K562 treated with DMSO at 1 percent for 4 hours (cell line): Measurements from ENCODE around the gene SUPV3L1. TPM values are rescaled to one million over a fixed set of nuclear protein-coding genes. Genes with fewer than 3 reads are reported as not detected.

Experiments used
- total RNA-seq: library from RNA; unstranded; fragments of 300-600 nt; gene quantifications from 2 replicates; pipeline ENCODE4 v1.2.3, GENCODE V29; 2022; ENCODE audit not compliant: insufficient read depth

Gene SUPV3L1
- 32.1 and 36.9 TPM in 2 replicates for total RNA-seq

DNA sequence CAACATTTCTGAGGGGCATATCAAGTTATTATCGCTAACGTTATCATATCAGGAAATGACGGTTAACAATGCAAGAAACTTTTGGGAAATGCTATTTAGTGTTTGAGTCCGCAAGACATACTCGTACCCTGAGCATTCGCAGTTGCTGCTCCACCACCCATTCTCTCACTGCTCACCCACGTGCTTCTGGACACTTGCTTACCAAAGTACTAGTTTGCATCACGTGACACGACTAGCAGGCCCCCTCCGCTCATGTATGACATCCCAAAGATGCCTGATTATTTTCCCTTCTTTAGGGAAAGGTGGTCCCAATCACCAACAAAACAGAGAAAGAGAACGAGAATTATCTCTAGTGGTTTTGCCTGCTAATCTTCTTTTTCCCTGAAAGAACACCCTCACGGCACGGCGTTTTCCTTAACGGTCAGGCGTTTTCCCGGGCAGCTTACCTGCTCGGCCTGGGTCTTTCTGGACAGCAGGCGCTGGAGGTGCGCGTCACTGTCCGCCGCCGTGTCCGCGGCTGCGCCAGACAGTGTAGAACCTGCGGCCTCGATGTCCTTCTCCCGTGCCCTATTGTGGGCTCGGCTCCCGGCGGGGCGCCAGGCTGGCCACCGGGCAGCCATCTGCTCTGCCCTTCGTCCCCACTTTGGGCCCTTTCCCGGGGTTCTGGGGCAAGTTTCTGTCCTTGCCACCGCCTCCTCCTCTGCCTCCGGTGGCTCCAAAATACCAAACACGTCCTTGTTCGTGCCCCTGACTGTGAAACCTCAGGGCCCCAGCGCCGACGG lies at the start of gene SUPV3L1:
TSS of gene SUPV3L1 (plus strand) at position 492 of the 782 bp plus-strand sequence. CDS start at position 550, 58 bp downstream.

DNA sequence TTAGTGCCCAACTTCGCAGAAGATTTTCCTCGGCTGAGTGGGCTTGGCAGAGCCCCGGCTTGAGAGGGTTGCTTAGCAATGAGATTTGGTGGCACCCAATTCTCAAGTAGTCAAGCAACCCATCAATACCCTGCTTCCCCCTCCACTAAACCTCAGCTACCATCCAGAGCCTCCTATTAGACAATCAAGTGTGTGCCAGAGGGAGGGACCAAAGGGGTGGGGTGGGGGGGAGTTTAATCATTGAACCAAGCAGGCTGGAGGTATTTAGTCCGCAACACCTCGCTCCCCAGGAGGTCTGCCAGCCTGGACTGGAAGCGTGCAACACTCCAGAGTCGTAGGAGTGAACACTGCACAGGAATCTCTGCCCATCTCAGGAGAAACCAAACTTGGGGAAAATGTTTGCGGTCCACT lies 40.0 kb downstream of the SUPV3L1 start, which contains the start of gene HKDC1:
TSS of gene HKDC1 (plus strand) at position 292 of the 411 bp plus-strand sequence. CDS start at position 396, 104 bp downstream.

Other genes starting within 250 kb of the SUPV3L1 start
- gene DDX21, start 224.1 kb upstream of the SUPV3L1 start, total RNA-seq = 66.5 and 79.3 TPM in 2 replicates
- gene KIFBP, start 191.4 kb upstream of the SUPV3L1 start, total RNA-seq = 21.9 and 30.7 TPM in 2 replicates
- 163 and 179 TPM in 2 replicates for gene SRGN, start 92.1 kb upstream of the SUPV3L1 start, total RNA-seq
- 51.1 and 51.2 TPM in 2 replicates for gene VPS26A, start 56.1 kb upstream of the SUPV3L1 start, total RNA-seq
- gene HKDC1, start 40.1 kb downstream of the SUPV3L1 start, total RNA-seq = 0.25 and 0.32 TPM in 2 replicates
- gene HK1, start 98.3 kb downstream of the SUPV3L1 start, total RNA-seq = 185 and 213 TPM in 2 replicates
- 0.62 TPM in 1 of 2 replicates, not detected in the other for gene TACR2, start 236.7 kb downstream of the SUPV3L1 start, total RNA-seq